Erythroblast (primary cell): ENCODE results near the gene APPBP2.
"Not testable (repeated sequence)": the region's sequence is repeated elsewhere in the genome, so short reads cannot be mapped to it uniquely, and the experiment has no call there.

ENCODE experiments used
- DNase-seq, 2 experiments: peaks; one replicate each; lab custom pipeline; 2025; lab: John Stamatoyannopoulos, UW
- GATA1 ChIP-seq: IDR thresholded peaks from 2 replicates; pipeline ENCODE4 v1.6.1; 2011; ENCODE audit warnings: low read depth, mild to moderate bottlenecking, control low read depth, low read length, moderate library complexity
- POLR2A ChIP-seq: IDR thresholded peaks from 2 replicates; pipeline ENCODE4 v1.6.1; 2011; ENCODE audit warnings: mild to moderate bottlenecking, low read length

APPBP2 gene

DNA sequence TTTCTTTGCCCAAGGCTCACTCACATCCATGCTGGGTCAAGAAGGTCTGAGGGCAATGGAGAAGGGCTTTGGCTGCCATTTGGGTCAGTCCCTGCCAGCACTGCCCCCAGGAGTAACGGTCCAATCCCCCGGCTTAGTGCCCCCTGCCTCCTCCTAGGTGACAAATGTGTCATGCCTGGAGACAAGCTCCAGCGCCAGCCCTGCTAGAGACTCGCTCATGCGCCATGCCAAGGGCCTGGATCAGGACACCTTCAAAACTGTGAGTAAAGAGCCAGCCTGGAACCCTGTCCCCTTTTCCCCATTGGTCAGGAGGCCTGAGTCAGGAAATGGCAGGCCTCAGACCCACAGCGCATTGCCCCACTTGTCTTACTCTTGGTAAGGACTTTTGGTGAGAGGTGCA is 100.4 kb downstream of the APPBP2 start:
- DNase-seq, result no peak
- no peak for TF ChIP-seq POLR2A
- no peak for TF ChIP-seq GATA1

GRCh38 chr17:60423865-60424264 is 102.2 kb downstream of the APPBP2 start:
- no peak for TF ChIP-seq POLR2A
- TF ChIP-seq GATA1, result no peak
- DNase-seq, result peak in 1 of 2 experiments; percentile 16

GRCh38 chr17:60422162-60422665 is 103.8 kb downstream of the APPBP2 start, which contains the start of gene CHCT1:
Gene CHCT1 (plus strand): TSS chr17:60422489. CDS start chr17:60422593, 104 bp downstream.
- no peak for DNase-seq
- no peak for TF ChIP-seq POLR2A

DNA sequence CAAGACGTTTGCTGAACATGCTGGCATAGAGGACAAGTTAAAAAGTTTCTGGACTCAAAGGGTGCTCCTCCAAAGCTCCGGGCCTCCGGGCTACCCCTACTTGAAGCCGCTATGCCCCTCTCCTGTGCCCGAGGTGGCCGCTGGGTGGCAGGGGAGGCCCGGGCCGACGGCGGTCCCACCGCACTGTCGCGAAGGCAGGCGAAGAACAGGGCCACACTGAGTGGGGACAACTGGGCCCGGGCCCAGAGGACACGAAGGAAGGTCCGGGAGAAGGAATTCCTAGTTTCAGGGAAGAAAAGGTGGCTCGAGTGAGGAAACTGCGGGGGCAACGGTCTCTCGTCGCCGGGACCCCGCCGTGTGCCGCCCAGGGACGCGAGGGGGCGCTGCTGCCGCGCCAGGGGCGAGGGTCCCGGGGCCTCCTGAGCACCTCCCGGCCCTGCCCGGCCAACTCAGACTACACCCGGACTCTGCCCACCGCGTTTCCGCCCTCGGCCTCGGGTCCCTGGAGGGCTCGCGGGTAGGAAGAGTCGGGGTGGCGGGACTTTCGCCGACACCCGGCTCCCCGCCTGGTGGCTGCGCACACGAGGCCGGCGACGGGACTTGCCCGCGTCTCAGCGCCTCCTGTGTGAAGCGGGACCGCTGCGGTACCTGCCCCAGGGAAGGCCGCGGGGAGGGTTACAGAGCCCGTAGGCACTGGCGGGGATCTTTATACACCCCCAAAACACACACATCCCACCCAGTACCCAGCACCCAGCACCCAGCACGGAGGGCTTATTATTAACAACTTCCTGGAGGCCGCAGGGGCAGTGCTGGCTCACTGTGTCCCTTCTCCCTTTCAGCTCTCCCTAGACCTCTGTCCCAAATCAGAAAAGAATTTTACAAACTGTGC is 104.5 kb downstream of the APPBP2 start:
- TF ChIP-seq GATA1 (no peak), POLR2A (peak; percentile 45)
- DNase-seq, result peak; percentile 84 to 86

GRCh38 chr17:60419875-60420274 is 106.2 kb downstream of the APPBP2 start:
- not testable (repeated sequence) for DNase-seq

DNA sequence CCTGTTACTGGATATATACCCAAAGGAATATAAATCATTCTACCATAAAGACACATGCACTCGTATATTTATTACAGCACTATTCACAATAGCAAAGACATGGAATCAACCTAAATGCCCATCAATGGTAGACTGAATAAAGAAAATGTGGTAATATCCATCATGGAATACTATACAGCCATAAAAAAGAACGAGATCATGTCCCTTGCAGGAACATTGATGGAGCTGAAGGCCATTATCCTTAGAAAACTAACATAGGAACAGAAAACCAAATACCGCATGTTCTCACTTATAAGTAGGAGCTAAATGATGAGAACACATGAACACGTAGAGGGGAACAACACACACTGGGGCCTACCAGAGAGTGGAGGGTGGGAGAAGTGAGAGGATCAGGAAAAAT is 107.0 kb downstream of the APPBP2 start:
- DNase-seq, result not testable (repeated sequence)

DNA sequence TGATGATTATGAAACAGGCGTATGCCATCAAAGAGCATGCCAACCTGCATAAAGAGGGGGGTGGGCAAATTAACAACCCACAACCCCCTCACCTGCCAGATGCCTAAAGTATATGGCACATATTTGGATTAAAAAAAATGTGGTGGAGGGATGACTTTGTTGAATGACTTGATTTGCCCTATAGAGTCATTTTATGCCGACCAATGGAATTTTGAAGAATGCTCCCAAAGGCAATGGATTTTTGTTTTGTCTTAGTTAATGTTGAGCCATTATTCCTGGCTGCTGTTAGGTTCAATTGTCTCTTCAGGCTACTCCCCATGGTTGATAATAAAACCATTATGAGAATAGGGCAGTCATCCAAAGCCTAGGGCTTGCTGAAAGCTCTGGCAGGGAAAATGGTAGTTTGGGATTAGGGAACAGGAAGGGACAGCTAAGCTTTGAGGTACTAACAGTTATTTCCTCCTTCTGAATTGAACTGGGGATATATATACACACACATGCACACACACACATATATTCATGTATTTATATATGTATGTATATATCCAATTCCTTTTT is 109.6 kb downstream of the APPBP2 start:
- no peak for DNase-seq

GRCh38 chr17:60415146-60415545 is 110.9 kb downstream of the APPBP2 start:
- DNase-seq, result no peak
- TF ChIP-seq POLR2A (no peak), GATA1 (no peak)

More for the DNA sequence above, 109.6 kb downstream of the APPBP2 start:
- TF ChIP-seq GATA1 (no peak), POLR2A (no peak)

- DNase-seq, result no peak
- TF ChIP-seq POLR2A, result no peak
- TF ChIP-seq GATA1, result no peak
These were observed 113.3 kb downstream of the APPBP2 start for GRCh38 chr17:60412701-60413100.

DNA sequence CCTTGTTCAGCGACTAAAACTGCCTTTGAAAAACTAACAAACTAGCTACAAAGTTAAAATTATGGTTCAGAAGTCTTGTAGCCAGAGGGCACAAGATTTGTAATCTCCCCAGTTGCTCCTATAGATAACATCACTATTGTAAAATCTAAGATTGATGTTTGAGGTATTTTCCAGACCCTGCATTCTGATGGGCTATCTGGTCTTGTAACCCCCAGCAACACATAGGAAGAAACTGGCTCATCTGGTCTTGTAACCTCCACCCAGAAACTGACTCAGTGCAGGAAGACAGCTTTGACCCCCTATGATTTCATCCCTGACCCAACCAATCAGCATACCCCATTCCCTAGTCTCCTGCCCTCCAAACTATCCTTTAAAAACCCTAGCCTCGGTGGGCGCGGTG is 116.0 kb downstream of the APPBP2 start:
- no peak for DNase-seq
- TF ChIP-seq GATA1, result no peak
- TF ChIP-seq POLR2A, result no peak

- TF ChIP-seq POLR2A (no peak), GATA1 (no peak)
- no peak for DNase-seq
These were observed 119.2 kb downstream of the APPBP2 start for GRCh38 chr17:60406887-60407286.

GRCh38 chr17:60403962-60404361 is 122.1 kb downstream of the APPBP2 start:
- no peak for TF ChIP-seq GATA1
- TF ChIP-seq POLR2A, result no peak

DNA sequence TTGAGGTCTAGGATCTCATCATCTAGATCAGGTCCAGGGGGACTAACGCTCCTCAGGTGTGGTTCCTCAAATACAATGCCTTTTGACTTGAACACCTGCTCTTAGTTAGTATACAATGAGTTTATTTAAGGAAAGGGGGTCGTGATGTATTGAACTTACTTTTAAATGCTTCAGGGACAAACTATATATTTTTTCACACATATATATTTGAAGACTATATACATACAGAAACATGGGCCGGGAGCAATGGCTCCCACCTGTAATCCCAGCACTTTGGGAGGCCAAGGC is 122.6 kb downstream of the APPBP2 start:
- DNase-seq, result no peak
- TF ChIP-seq POLR2A, result no peak
- TF ChIP-seq GATA1, result no peak

More at GRCh38 chr17:60403962-60404361, 122.1 kb downstream of the APPBP2 start:
- DNase-seq, result no peak

GRCh38 chr17:60401819-60402218 is 124.2 kb downstream of the APPBP2 start:
- no peak for TF ChIP-seq POLR2A
- TF ChIP-seq GATA1, result no peak
- DNase-seq, result no peak
